ENCODE results near the gene ERH.

GRCh38 chr14:69428289-69428998 is 30.3 kb upstream of the ERH start:
- no peak for TF ChIP-seq CTCF (IDR thresholded peaks at IDR 0.05)
- TF ChIP-seq EZH2 (IDR thresholded peaks at IDR 0.05), result no peak
- no peak for TF ChIP-seq EZH2phosphoT487 (IDR thresholded peaks at IDR 0.05)
